ENCODE measurements around the gene RHOBTB3. TPM values are rescaled to one million over a fixed set of nuclear protein-coding genes. Genes with fewer than 3 reads are reported as not detected.

The RHOBTB3 gene
- total RNA-seq, 4 donors from 2014 or later, result 4.7 to 59.3 (median 13.6) TPM

DNA sequence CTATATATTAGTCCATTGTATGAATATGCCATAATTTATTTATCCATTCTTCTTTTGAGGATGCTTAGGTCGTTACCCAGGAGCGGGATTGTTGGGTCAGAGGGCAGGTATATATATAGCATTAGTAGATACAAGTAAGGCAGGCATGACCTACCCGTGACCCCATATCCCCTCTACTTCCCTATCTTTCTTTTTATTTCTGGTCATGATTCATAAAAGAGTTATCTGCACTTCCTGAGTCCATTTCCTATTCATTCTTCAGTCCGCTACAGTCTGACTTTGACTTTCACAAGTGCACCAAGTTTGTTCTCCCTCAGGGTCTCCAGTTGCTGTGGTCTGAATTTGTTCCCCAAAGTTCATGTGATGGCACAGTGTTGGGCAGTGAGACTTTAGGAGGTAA lies 6.9 kb downstream of the RHOBTB3 start:
- WGBS, 2 donors, result 68 to 72% methylated on average over 4 of the region's 4 CpGs
- DNase-seq, result no peak
- Histone ChIP-seq H3K4me1 (peaks cover 0 to 35% (median 0%) of the 10 kb centered on the region in 3 donors), H3K4me3 (no peak overlapping the region), H3K36me3 (peaks cover 0 to 13% (median 0%) of the 10 kb centered on the region in 3 donors), H3K27me3 (no peaks in the 10 kb centered on the region), H3K9me3 (no peaks in the 10 kb centered on the region), H3K27ac (no peak overlapping the region)
- intact Hi-C loops (cut with DNase I), result loop anchor here (10.0 kb wide), 1 partner anchor 73 kb away; no protein-coding TSS in a partner anchor
- TF ChIP-seq POLR2A (IDR thresholded peaks at IDR 0.05) (no peak), CTCF (IDR thresholded peaks at IDR 0.05) (no peak)

DNA sequence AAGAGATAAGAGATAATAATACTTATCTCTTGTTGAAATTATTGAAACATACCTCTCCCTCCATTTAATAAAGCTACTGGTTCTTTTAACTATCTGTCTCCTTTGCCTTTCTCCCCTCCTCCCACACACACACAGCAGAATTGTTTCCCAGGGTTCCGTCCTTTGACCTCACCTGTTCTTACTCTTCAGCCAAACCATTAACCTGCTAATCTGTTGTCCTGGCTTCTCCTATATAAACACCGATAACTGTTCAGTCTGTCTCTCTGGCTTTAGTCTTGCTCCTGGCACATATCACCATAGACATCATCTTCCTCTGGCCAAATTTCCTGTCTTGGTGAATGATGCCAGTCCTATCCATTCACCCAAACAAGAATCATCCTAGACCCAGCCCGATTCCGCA lies 7.7 kb downstream of the RHOBTB3 start:
- Histone ChIP-seq H3K4me3 (no peak overlapping the region), H3K27me3 (no peaks in the 10 kb centered on the region), H3K4me1 (peaks cover 0 to 35% (median 0%) of the 10 kb centered on the region in 3 donors), H3K9me3 (no peaks in the 10 kb centered on the region), H3K27ac (no peak overlapping the region), H3K36me3 (peaks cover 0 to 13% (median 0%) of the 10 kb centered on the region in 3 donors)
- intact Hi-C loops (cut with DNase I), result loop anchor here (10.0 kb wide), 1 partner anchor 74 kb away; no protein-coding TSS in a partner anchor
- no peak for DNase-seq
- 86 to 93% methylated on average over 4 of the region's 4 CpGs for WGBS, 2 donors
- no peak for TF ChIP-seq POLR2A (IDR thresholded peaks at IDR 0.05)
- no peak for TF ChIP-seq CTCF (IDR thresholded peaks at IDR 0.05)

- no peaks in the 10 kb centered on the region for H3K9me3 ChIP-seq
- no peak overlapping the region for H3K4me3 ChIP-seq
- no peak for TF ChIP-seq CTCF (IDR thresholded peaks at IDR 0.05)
- TF ChIP-seq POLR2A (IDR thresholded peaks at IDR 0.05), result no peak
- H3K4me1 ChIP-seq, result peaks cover 0 to 32% (median 0%) of the 10 kb centered on the region in 3 donors
- intact Hi-C loops (cut with DNase I), result loop anchor here (10.0 kb wide), 1 partner anchor 75 kb away; no protein-coding TSS in a partner anchor
- H3K36me3 ChIP-seq, result peaks cover 0 to 13% (median 0%) of the 10 kb centered on the region in 3 donors
- DNase-seq, result no peak
- 76 to 78% methylated on average over 2 of the region's 2 CpGs for WGBS, 2 donors
- no peaks in the 10 kb centered on the region for H3K27me3 ChIP-seq
- H3K27ac ChIP-seq, result no peak overlapping the region
Measured at GRCh38 chr5:95739857-95740256, 8.7 kb downstream of the RHOBTB3 start.

GRCh38 chr5:95741458-95741857 lies 10.3 kb downstream of the RHOBTB3 start:
- intact Hi-C loops (cut with DNase I), result no loop called here
- peaks cover 0 to 13% (median 0%) of the 10 kb centered on the region in 3 donors for H3K36me3 ChIP-seq
- H3K27ac ChIP-seq, result no peak overlapping the region
- H3K4me1 ChIP-seq, result peaks cover 0 to 24% (median 0%) of the 10 kb centered on the region in 3 donors
- DNase-seq, result no peak
- no peak overlapping the region for H3K4me3 ChIP-seq
- 63 to 66% methylated on average over 4 of the region's 4 CpGs for WGBS, 2 donors
- no peaks in the 10 kb centered on the region for H3K27me3 ChIP-seq
- TF ChIP-seq POLR2A (IDR thresholded peaks at IDR 0.05), result no peak
- no peak for TF ChIP-seq CTCF (IDR thresholded peaks at IDR 0.05)
- H3K9me3 ChIP-seq, result no peaks in the 10 kb centered on the region

DNA sequence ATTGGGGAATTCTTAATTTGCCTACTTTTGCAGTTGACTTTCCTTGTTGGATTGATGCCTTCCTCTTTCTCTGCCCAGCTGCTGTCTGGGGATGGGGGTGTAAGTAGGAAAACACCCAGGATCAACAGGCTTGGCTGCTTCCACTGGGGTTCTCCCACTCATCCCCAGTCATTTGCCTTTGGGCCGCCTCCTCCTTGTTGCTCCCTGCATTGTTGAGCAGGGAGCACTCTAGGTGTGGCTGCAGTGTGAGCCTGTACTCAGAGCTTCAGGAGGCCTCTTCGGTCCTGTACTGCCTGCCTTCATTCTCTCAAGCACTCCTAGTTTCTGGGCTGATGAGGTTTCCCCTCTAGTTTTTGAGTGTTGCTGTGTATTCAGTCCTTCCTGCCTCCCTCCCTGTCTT lies 12.1 kb downstream of the RHOBTB3 start:
- Histone ChIP-seq H3K4me1 (peaks cover 0 to 19% (median 0%) of the 10 kb centered on the region in 3 donors), H3K27me3 (no peaks in the 10 kb centered on the region), H3K27ac (no peak overlapping the region), H3K36me3 (peaks cover 0 to 9% (median 0%) of the 10 kb centered on the region in 3 donors), H3K9me3 (no peaks in the 10 kb centered on the region), H3K4me3 (no peak overlapping the region)
- 60 to 73% methylated on average over 2 of the region's 2 CpGs for WGBS, 2 donors
- DNase-seq, result no peak
- TF ChIP-seq POLR2A (IDR thresholded peaks at IDR 0.05) (no peak), CTCF (IDR thresholded peaks at IDR 0.05) (no peak)
- intact Hi-C loops (cut with DNase I), result no loop called here
